Medulla oblongata (tissue), 1 donor: ENCODE measurements around the gene LRRC74A.

Source experiments
- DNase-seq: peaks from one replicate; pipeline ENCODE4 v3.0.0-alpha.2; 2015; ENCODE audit errors: extremely low spot score

LRRC74A gene

DNA sequence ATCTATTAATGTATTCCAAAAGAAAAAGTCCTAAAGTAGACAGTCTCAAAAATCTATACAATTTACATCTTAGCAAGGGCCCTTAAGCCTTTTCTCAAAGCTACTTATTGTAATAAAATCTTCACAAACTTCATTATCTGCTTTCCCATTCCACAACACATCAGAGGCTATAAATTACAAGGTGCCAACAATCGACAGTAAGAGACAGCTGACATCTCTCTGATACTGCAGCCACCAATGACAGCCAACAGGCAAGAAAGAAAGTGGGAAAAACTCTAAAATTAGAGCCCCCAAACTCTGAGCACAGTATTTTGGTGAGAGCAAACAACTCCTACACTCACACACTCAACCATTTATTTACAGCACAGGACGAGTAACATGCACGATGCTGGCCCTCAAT lies 15.7 kb upstream of the LRRC74A start:
- DNase-seq = no peak

DNA sequence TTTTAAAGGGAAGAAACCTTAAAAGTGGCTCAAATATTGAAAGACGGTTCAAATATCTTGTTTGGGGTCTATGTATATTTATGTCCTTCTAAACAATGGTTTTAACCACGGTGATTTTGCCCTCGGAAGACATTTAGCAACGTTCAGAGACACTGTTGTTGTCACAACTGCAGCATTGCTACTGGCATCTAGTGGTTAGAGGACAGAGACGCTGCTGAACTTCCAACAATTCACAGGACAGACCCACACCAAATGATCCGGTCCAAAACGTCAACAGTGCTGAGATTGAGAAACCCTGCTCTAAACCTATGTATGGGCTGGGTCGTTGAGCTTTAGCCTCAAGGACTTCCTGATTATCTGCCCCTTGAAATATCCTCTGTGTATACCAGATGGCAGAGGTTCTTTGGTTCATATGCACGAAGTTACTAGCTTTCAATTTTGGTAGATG lies 15.2 kb upstream of the LRRC74A start:
- DNase-seq = peak; percentile 86

DNA sequence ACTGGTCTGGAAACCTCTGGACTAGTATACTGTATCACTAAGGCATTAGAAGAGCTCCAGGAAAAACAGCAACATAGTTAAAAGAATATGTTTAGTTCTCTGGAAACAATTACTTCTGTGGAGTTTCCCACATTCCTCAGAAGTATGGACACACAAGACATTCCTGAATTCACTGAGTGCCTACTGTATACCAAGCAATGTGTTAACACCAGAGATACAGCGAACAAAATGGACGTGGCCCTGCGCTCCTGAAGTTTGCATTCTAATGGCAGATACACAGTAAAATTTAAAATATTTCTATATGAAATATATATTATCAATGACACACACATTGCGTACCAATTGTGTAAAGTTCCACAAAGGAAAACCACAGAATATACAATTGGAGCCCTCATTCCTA lies 14.6 kb upstream of the LRRC74A start:
- peak; percentile 35 for DNase-seq

DNA sequence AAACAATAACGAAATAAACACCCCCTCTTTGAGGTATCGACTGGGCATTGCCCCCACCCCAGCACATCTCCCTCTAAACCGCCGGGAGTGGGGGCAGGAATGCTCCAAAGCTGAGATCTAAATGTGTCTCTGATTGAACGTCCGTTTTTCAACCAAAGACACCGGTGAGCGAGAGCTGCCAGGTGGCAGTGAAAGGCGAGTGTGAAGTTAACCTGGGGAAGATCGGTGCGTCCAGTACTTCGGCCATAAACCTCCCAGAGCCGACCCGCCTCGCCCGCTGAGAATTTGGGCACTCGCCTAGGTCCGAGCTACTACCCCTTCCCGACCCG lies 14.2 kb upstream of the LRRC74A start:
- peak; percentile 31 for DNase-seq

DNA sequence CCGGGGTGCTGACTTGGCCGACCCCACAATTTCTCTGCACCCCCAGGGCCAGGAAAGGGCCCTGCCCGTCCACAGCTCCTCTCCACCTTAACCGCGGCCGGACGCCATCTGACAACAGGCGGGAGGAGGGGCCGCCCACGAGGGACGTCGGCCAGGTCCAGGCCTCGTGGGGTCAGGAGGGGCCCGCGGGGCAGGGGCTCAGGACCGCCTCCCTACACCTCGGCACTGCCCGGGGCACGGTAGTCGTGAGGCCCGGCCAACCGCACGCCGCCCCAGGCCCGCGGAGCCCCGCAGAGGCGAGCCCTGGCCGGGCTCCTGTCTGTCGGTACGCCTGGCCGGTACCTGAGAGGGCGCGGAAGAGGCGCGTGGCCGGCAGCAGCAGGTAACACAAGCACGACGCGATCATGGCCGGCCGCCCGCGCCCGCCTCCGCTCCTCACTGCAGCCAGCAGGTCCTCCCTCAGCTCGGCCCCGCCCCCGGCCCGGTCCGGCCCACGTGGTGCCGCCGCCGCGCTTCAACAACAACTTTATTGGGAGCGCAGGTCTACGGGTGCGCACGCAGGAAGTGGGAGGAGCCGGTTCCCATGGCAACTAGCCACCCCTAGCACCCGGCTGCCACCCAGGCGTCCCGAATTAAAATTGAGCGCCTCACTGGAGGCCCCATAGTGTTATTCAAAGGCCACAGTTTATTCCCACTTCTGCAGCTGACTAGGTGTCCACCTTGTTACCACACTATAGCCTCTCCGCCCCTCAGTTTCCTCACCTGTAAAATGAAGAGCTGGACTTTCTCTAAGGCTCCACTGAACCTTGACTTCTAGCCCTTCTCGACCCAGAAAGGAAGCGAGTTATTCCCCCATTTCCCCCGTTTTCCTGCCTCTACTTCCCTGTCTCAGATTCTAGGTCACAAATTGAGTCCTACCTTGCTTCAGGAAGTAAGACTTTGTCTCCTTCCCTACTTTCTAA lies 13.5 kb upstream of the LRRC74A start, which contains the start of gene ANGEL1:
Gene ANGEL1, minus strand, starts transcription at position 461 of the 962 bp plus-strand sequence. Its CDS starts 55 bp downstream, at position 406.
- peak; percentile 91 for DNase-seq

DNA sequence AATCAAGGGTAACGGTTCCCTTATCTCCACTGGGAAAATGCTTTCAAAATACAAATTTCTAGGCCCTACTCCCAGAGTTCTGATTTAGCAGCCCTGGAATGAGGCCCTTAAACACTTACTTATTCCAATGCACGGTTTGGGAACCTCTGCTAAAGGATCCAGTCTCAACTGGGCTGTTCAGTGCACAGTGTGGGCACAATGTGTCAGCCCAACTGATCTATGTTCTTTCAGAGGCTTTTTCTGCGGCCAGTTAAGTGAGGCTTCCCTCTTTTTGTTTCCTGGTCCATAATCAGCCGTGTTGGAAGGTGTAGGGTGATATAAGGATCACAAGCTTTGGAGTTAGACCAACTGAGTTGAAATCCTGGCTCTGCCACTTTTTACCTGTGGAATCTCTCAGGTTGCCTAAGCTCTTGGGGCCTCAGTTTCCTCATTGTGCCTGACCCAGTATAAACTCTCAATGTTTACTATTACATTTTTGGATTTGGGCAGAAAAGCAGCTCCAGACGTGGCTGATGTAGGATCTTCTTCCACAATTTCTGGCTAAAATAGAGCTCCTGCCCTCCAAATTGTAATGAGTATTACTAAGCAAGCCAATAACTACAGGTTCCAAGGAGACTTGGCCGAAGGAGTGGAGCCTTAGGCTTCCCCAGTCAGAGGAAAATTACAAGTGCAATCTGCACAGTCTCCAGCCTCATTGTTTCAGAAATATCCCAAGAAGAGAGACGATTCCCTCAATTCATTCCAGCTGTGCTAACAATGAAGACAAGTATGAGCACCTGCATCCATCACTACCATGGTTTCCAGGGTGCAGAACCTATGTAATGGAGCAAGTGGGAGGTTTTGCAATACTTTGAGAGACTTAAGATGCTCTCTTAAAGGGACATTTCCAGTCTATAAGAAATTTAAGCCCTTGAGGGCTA lies 11.2 kb upstream of the LRRC74A start:
- DNase-seq = peak; percentile 48

DNA sequence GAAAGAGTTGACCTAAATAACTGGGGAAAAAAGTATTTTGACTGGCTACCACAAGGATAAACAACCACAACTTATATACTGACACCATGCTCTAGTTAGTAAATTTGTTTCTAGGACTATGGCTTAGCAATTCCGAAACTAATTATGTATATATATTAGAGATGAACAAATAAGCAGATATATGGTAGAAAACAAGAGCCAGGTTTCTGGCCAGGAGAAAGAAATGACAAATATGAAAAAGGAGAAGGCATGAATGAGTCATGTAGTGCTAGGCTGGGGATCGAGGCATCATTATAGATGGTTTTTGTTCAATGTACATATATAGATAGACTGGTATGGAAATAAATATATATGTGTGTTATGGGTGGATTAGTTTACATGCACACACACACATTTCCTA lies 5.5 kb upstream of the LRRC74A start:
- DNase-seq = no peak

DNA sequence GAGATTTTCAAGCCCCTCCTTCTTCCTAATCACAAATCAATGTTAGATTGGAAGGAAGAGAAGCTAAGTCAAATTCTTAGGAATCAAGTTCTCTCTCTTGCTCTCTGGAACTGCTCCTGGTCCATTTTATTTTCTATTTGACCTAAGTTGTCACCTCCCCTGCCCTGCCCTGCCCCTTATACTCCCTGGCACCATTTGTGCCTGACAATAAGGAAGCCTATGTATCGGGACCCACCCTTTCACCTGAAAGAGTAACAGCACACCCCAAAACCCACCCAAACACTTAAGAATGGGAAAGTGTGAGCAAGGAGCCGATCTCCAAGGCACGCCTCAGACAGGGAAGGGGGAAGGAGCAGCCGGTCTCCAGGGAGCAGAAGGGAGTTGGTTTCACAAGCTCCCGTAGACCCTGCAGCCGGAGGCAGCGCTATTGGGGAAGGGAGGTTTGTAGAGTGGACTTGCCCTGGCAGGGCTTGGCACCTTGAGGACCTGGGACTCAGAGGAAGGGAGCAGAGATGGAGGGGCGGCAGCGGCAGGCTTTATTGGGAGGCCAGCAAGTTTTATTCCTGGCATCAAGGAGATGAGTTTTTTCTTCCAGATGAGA lies 1.6 kb downstream of the LRRC74A start:
- peak; percentile 42 for DNase-seq

DNA sequence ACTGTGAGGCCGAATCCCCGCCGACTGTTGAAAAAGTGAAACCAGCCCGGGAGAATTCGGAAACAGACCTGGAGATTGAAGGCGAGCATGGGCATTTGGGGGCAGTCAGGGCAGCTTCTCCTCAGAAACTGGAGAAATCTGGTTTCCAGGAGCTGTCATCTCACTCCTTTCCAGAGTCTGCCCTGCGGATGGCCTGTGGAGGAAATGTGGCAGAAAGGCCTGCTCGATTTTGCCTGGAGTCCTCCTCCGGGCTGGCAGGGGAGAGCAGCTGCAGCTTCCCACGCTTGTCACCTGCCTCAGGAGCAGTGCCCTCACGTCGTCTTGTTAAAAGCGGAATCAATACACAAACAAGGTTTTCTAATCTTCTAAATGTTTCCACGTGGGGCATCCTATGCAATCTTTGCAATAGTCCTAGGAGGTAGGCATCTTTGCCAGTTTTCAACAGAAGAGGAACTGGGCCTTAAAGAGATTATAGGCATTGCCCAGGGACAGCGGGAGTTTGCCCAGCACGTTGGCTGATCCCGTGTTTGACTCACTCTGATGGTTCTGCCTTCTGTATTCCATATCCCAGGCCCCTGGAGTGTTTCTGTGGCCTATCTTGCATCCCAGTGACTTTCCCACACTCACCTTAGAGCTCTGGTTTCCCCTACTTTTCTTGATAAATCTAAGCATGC lies 2.3 kb downstream of the LRRC74A start:
- peak; percentile 34 for DNase-seq

DNA sequence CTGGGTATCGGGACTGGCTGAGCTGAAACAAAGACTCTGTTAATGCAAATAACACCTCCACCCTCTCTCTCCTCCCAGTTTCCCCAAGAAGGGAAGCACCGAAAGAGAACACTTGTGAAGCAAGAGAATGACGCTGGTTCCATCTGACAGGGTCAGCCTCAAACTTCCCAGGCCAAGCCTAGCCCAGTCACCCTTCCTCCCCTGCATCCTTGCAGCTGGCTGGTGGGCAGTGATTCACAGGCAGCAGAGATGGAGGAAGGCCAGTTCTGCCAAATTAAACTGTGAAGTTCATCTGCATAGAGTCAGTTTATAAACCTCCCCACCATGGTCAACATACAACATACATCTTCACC lies 2.8 kb downstream of the LRRC74A start:
- peak; percentile 42 for DNase-seq

DNA sequence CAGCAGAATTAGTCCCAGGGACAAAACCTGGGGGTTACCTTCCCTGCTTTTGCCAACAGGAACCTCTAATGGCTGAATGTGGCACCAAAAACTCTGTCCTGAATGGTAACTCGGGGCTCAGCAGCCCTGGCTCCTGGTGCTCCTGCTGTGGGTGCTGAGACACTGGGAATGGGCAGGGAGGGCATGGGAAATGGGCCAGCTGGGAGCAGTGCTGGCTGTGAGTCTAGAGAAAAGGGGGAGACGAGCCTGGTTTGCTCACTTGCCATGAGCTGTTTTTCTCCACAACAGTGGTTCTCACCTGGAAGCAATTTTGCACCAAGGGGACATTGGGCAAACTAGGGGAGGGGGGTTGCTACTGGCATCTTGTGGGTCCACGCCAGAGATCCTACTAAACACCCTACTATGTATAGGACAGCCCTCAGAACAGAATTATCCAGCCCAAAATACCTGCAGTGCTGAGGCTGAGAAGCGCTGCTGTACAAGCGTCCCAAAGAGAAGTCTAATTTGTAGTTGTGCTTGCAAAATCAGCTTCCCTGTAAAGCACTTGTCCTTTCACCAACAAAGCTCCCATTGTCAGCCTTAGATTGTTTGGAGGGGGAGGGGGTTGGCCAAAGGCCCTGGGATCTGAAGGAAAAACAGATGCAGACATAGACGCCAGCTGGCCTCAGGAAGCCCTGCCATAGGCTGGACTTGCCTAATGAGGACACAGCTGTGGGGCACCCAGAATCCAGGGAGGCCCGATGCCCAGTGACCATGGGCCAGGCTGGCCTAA lies 3.6 kb downstream of the LRRC74A start:
- DNase-seq = peak; percentile 96

DNA sequence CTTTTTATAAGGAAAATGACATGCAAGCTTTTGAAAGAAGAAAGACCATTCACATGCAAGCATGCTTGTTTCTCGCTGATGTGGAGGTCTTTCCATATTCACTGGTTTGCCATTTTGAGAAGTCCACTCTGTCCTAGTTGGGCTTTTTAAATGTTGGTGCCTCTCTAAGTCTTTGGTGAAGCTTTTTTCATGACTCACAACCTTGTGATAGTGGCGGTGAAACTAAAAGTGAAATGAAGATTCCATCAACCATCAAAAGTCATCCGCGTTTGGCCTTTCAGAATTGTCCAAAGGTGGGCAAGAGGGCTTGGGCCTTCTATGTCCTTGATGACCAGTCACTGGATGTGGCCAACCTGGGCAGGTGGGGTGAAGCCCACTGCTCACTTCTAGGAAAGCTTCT lies 4.3 kb downstream of the LRRC74A start:
- no peak for DNase-seq

DNA sequence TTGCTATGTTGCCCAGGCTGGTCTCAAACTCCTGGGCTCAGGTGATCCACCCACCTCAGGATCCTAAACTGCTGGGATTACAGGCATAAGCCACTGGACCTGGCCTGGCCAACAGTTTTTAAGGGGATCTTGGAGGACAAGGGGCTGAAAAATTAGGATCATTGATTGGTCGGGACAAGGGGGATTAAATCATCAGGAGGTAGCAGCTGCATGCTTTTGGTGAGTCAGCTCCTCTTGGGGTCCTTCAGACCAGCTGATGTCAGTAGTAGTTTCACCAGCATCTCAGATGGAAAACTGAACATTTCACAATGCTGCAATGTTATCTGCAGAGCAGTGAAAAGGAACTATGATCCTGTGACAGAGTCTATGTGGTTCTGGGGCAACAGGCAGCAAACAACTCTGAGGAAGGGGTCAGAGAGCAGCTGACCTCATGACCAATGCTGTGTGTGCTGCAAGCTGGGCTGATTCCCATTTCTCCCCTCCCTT lies 6.3 kb downstream of the LRRC74A start:
- peak; percentile 66 for DNase-seq

DNA sequence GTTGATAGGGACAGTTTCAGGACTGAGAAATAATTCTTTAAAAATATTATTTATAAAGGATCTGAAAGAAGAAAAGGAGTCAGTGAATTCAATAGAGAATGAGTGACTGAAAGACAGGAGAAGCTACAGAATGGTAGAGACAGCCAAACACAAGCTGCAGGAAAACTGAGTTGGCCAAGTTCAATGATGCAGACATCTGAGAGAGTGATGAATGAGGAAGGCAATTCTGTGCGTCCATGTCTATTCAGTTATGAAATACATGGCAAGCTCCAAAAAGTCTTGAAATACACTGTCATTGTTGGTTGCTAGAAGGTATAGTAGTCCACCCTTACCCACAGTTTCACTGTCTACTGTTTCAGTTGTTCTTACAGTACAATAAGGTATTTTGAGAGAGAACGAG lies 6.8 kb downstream of the LRRC74A start:
- DNase-seq = no peak

DNA sequence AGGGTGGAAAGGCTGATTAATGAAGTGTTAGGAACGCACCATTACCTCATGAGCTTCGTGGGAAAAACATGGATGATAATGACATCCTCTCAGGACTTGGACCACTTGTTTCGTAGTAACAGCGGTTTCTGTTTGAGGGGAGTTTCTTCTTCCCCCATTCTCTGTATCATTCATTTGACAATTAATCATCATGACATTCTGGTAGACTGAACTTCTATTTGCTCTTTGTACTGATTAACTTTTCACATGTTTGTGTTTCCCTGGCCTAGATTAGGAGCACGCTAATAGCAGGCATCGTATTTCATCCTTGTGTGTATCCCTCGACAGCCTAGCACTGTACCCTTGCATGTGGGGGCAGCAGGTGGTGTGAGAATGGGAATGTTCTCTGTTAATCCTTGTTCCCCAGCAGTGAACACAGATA lies 8.0 kb downstream of the LRRC74A start:
- no peak for DNase-seq

DNA sequence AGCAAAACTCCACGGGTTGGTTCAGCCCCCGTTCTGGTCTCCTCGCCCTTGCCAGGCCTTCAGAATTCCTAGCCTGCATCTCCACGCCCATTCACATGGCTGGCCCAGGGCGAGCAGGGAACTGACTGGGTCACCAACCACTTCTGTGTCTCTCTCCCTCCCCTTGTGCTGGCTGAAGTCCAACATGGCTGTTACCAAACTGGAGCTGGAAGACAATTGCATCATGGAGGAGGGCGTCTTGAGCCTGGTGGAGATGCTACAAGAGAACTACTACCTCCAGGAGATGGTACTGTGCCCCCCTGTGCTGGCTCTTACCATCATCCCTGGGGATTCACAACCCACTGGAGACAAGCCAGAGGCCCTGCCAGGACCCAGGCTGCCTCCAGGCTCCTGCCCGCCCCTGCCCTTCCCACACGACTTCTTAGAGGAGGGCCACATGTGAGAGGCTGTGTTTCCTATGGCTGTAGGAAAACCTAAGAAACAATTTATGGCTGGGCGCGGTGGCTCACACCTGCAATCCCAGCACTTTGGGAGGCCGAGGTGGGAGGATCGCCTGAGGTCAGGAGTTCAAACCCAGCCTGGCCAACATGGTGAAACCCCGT lies 9.9 kb downstream of the LRRC74A start:
- peak; percentile 30 for DNase-seq

DNA sequence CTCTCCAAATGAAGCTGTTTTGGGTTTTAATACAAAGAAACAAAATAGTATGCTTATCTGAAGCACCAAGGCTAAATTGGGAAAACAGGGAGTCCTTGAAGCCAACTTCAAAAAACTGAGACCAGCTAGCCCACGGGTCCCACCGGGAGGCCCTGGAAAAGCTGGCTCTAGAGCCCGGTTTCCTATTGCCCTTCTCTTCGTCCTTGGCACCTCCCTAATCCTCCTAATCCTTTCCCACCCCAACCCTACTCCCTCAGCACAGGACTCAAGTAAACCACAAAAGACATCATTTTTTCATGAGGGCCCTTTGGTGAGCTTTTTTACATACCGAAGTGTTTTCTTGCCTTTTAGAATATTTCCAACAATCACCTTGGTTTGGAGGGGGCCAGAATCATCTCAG lies 11.3 kb downstream of the LRRC74A start:
- no peak for DNase-seq

DNA sequence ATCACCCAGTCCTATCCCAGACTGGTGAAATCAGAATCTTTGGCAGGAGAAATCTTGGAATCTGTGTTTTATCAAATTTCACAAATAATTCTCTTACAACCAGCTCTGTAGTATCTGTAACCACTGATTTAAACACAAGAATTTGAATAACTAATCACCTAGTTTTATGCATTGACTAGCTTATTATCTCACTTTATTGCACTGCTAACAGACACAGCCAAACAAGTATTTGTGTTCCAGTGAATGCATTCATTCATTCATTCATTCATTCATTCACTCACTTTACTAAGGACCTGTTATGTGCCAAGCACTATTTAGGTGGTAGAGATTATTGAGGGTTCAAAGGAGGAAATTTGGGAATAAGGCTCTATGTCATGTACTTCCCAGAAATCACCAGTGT lies 16.2 kb downstream of the LRRC74A start:
- no peak for DNase-seq

DNA sequence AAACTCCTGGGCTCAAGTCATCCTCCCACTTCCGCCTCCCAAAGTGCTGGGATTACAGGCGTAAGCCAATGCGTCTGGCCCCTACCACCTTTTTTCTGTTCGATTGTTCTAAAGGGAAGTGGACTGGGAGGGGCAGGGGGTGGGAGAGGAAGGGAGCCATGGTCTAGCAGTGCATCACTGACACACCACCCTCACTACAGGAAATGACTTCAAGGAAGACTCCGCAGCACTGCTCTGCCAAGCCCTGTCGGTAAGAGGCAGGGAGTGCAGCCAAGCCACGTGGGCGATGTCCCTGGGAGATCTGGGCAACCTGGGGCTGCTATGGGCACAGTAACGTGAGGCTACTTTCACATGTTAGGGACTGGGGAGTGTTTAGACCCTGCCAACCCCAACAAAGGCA lies 18.0 kb downstream of the LRRC74A start:
- peak; percentile 67 for DNase-seq
